ENCODE results near the gene RANBP9. TPM values are rescaled to one million over a fixed set of nuclear protein-coding genes. Genes with fewer than 3 reads are reported as not detected.

The RANBP9 gene
- total and polyA plus RNA-seq, 2 experiments from 2014 or later, result 32.3 to 42.4 TPM

- Histone ChIP-seq H3K9me3 (ENCODE audit: low read depth) (no peaks in the 10 kb centered on the region), H3K4me3 (no peak overlapping the region), H3K4me1 (ENCODE audit: low read depth) (no peaks in the 10 kb centered on the region), H3K27me3 (no peaks in the 10 kb centered on the region), H3K27ac (no peak overlapping the region), H3K36me3 (peaks cover 47% of the 10 kb centered on the region)
- no peak for TF ChIP-seq CTCF (IDR thresholded peaks at IDR 0.05; ENCODE audit: low read depth, low read length)
- no peak for DNase-seq (ENCODE audit: low read depth in 1 of 2, low spot score in 1 of 2)
Measured at GRCh38 chr6:13635948-13636658, 75.5 kb downstream of the RANBP9 start.

- Histone ChIP-seq H3K27me3 (no peaks in the 10 kb centered on the region), H3K4me1 (ENCODE audit: low read depth) (no peaks in the 10 kb centered on the region), H3K27ac (no peak overlapping the region), H3K36me3 (peaks cover 37% of the 10 kb centered on the region), H3K9me3 (ENCODE audit: low read depth) (no peaks in the 10 kb centered on the region), H3K4me3 (no peak overlapping the region)
- no peak for TF ChIP-seq CTCF (IDR thresholded peaks at IDR 0.05; ENCODE audit: low read depth, low read length)
- no peak for DNase-seq (ENCODE audit: low read depth in 1 of 2, low spot score in 1 of 2)
Measured at GRCh38 chr6:13633343-13633742, 78.3 kb downstream of the RANBP9 start.

GRCh38 chr6:13630499-13630898 lies 81.1 kb downstream of the RANBP9 start:
- H3K27ac ChIP-seq, result no peak overlapping the region
- no peaks in the 10 kb centered on the region for H3K4me1 ChIP-seq (ENCODE audit: low read depth)
- H3K27me3 ChIP-seq, result no peaks in the 10 kb centered on the region
- DNase-seq (ENCODE audit: low read depth in 1 of 2, low spot score in 1 of 2), result no peak
- H3K9me3 ChIP-seq (ENCODE audit: low read depth), result no peaks in the 10 kb centered on the region
- peaks cover 40% of the 10 kb centered on the region for H3K36me3 ChIP-seq
- no peak overlapping the region for H3K4me3 ChIP-seq
- TF ChIP-seq CTCF (IDR thresholded peaks at IDR 0.05; ENCODE audit: low read depth, low read length), result no peak

GRCh38 chr6:13629459-13630116 lies 82.0 kb downstream of the RANBP9 start:
- peaks cover 48% of the 10 kb centered on the region for H3K36me3 ChIP-seq
- no peaks in the 10 kb centered on the region for H3K9me3 ChIP-seq (ENCODE audit: low read depth)
- H3K27ac ChIP-seq, result no peak overlapping the region
- no peak for DNase-seq (ENCODE audit: low read depth in 1 of 2, low spot score in 1 of 2)
- TF ChIP-seq CTCF (IDR thresholded peaks at IDR 0.05; ENCODE audit: low read depth, low read length), result no peak
- H3K4me1 ChIP-seq (ENCODE audit: low read depth), result no peaks in the 10 kb centered on the region
- no peak overlapping the region for H3K4me3 ChIP-seq
- no peaks in the 10 kb centered on the region for H3K27me3 ChIP-seq

GRCh38 chr6:13624871-13625288 lies 86.8 kb downstream of the RANBP9 start:
- peaks cover 74% of the 10 kb centered on the region for H3K36me3 ChIP-seq
- no peaks in the 10 kb centered on the region for H3K4me1 ChIP-seq (ENCODE audit: low read depth)
- peak; percentile 55 to 58 for DNase-seq (ENCODE audit: low read depth in 1 of 2, low spot score in 1 of 2)
- H3K27ac ChIP-seq, result peak overlapping the region; percentile 44
- TF ChIP-seq CTCF (IDR thresholded peaks at IDR 0.05; ENCODE audit: low read depth, low read length), result peak; percentile 56
- no peaks in the 10 kb centered on the region for H3K27me3 ChIP-seq
- no peaks in the 10 kb centered on the region for H3K9me3 ChIP-seq (ENCODE audit: low read depth)
- no peak overlapping the region for H3K4me3 ChIP-seq
